Parathyroid adenoma (tissue), 2 donors: ENCODE measurements around the gene ASB4.

Source experiments
- H2AFZ ChIP-seq: fragments of 300-600 bp; sonication (generic); one replicate; pipeline ENCODE4 v1.7.0; 2017; ENCODE audit warnings: antibody characterized with exemption, mild to moderate bottlenecking
- H3K27ac ChIP-seq: fragments of 300-600 bp; sonication (generic); one replicate; pipeline ENCODE4 v1.7.0; 2017
- H3K27me3 ChIP-seq: fragments of 300-600 bp; sonication (generic); one replicate; pipeline ENCODE4 v1.7.0; 2017; ENCODE audit warnings: low read length; ENCODE audit not compliant: control insufficient read depth, insufficient read depth
- H3K36me3 ChIP-seq: fragments of 300-600 bp; sonication (generic); one replicate; pipeline ENCODE4 v1.7.0; 2017; ENCODE audit warnings: low read length; ENCODE audit not compliant: control insufficient read depth, insufficient read depth
- H3K4me1 ChIP-seq: fragments of 300-600 bp; sonication (generic); one replicate; pipeline ENCODE4 v1.7.0; 2017; ENCODE audit warnings: control low read depth
- H3K4me2 ChIP-seq: fragments of 300-600 bp; sonication (generic); one replicate; pipeline ENCODE4 v1.7.0; 2017; ENCODE audit warnings: low read length
- H3K4me3 ChIP-seq: fragments of 300-600 bp; sonication (generic); one replicate; pipeline ENCODE4 v1.7.0; 2017; ENCODE audit warnings: low read depth, low read length
- H3K79me2 ChIP-seq: fragments of 300-600 bp; sonication (generic); one replicate; pipeline ENCODE4 v1.7.0; 2017; ENCODE audit warnings: control low read depth
- H3K9ac ChIP-seq: fragments of 300-600 bp; sonication (generic); one replicate; pipeline ENCODE4 v1.7.0; 2017; ENCODE audit warnings: mild to moderate bottlenecking
- H3K9me3 ChIP-seq: fragments of 300-600 bp; sonication (generic); one replicate; pipeline ENCODE4 v1.7.0; 2017; ENCODE audit warnings: low read length; ENCODE audit not compliant: control insufficient read depth
- TF ChIP-seq, protein P1 (sequence below): fragments of 300-600 bp; sonication (generic); IDR thresholded peaks from one replicate; pipeline ENCODE4 v1.7.0; 2017; ENCODE audit warnings: antibody characterized with exemption, mild to moderate bottlenecking
- donor health status: primary hyperparathyroidism.

Gene ASB4

DNA sequence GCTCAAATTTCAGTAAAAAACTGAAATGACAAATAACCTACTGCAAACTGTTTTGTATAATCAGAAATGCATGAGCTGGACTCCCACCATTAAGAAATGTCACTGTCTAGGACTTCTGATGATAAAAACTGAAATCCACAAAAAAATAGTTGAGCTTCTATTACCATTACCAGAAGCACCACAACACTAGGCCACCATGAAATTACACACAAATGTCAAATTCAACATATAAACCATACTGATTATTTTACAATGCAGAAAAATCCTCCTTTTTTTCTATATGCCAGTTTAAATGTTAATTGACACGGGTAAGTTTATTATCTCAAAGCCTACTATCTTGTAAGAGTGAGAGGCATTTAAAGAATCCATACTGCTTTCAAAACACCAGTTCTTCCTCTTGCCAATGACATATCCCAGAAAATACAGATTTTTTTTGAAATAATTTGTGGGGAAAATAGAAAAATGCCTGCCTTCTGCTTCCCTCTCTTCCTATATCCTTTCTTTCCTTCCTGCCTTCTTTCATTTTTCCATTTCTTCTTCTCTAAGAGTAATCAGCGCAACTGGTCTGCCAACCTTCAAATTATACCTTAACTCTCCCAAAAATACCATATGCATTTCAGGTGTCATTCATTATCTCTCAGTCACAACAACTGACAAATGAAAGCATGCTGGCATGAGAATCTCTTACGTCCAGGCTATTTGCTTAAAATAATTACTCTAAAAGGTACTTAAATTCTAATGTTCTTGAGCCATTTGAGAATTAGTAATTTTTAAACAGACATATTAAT, 98.3 kb downstream of the ASB4 start:
- no peak overlapping the region for H3K4me3 ChIP-seq
- H3K9me3 ChIP-seq: no peaks in the 10 kb centered on the region
- no peak overlapping the region for H2AFZ ChIP-seq
- TF ChIP-seq, protein P1, sequence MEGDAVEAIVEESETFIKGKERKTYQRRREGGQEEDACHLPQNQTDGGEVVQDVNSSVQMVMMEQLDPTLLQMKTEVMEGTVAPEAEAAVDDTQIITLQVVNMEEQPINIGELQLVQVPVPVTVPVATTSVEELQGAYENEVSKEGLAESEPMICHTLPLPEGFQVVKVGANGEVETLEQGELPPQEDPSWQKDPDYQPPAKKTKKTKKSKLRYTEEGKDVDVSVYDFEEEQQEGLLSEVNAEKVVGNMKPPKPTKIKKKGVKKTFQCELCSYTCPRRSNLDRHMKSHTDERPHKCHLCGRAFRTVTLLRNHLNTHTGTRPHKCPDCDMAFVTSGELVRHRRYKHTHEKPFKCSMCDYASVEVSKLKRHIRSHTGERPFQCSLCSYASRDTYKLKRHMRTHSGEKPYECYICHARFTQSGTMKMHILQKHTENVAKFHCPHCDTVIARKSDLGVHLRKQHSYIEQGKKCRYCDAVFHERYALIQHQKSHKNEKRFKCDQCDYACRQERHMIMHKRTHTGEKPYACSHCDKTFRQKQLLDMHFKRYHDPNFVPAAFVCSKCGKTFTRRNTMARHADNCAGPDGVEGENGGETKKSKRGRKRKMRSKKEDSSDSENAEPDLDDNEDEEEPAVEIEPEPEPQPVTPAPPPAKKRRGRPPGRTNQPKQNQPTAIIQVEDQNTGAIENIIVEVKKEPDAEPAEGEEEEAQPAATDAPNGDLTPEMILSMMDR: no peak
- H3K36me3 ChIP-seq: peaks cover 12% of the 10 kb centered on the region
- peak overlapping the region; percentile 100 for H3K27ac ChIP-seq
- H3K27me3 ChIP-seq: no peaks in the 10 kb centered on the region
- no peak overlapping the region for H3K4me2 ChIP-seq
- H3K4me1 ChIP-seq: peaks cover 27% of the 10 kb centered on the region
- H3K79me2 ChIP-seq: no peaks in the 10 kb centered on the region
- H3K9ac ChIP-seq: no peak overlapping the region

- no peak overlapping the region for H3K4me3 ChIP-seq
- peak overlapping the region; percentile 100 for H3K27ac ChIP-seq
- H3K27me3 ChIP-seq: no peaks in the 10 kb centered on the region
- TF ChIP-seq, protein P1: no peak
- peaks cover 34% of the 10 kb centered on the region for H3K4me1 ChIP-seq
- H3K9ac ChIP-seq: no peak overlapping the region
- H3K4me2 ChIP-seq: peak overlapping the region; percentile 2
- H3K36me3 ChIP-seq: peaks cover 12% of the 10 kb centered on the region
- no peaks in the 10 kb centered on the region for H3K79me2 ChIP-seq
- no peaks in the 10 kb centered on the region for H3K9me3 ChIP-seq
- no peak overlapping the region for H2AFZ ChIP-seq
Observed at GRCh38 chr7:95584769-95585425, 99.2 kb downstream of the ASB4 start.

- Histone ChIP-seq H3K27me3 (no peaks in the 10 kb centered on the region), H3K36me3 (peaks cover 12% of the 10 kb centered on the region), H3K9me3 (no peaks in the 10 kb centered on the region), H3K27ac (peak overlapping the region; percentile 100), H3K9ac (no peak overlapping the region), H3K79me2 (no peaks in the 10 kb centered on the region), H3K4me2 (no peak overlapping the region), H3K4me3 (no peak overlapping the region), H2AFZ (no peak overlapping the region), H3K4me1 (peaks cover 35% of the 10 kb centered on the region)
- TF ChIP-seq, protein P1: no peak
Observed at GRCh38 chr7:95585426-95585789, 99.7 kb downstream of the ASB4 start.

DNA sequence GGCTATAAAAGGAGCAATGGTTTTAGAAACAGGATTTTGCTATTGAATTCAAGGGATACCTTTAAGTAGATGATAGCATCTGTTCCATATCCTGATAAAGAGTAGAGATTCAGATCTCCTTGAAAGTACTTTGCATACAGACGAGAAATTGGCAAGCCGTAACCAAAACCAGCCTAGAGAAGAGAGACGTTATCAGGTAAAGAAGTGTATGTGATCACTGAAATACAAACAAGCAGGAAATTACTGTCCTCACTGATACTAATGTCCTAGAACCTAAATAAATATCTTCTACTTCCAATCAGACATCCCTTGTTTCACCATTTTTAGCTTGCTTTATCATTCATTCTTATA, 101.2 kb downstream of the ASB4 start:
- no peak overlapping the region for H3K9ac ChIP-seq
- H3K4me2 ChIP-seq: peak overlapping the region; percentile 53
- peaks cover 40% of the 10 kb centered on the region for H3K4me1 ChIP-seq
- TF ChIP-seq, protein P1: no peak
- H3K79me2 ChIP-seq: peaks cover 4% of the 10 kb centered on the region
- H3K27ac ChIP-seq: peak overlapping the region; percentile 100
- H3K27me3 ChIP-seq: no peaks in the 10 kb centered on the region
- no peaks in the 10 kb centered on the region for H3K9me3 ChIP-seq
- peaks cover 12% of the 10 kb centered on the region for H3K36me3 ChIP-seq
- H2AFZ ChIP-seq: no peak overlapping the region
- H3K4me3 ChIP-seq: peak overlapping the region; percentile 35
